GM18907 (cell line): ENCODE measurements around the gene INPP5K.
"Not testable (repeated sequence)": the region's sequence is repeated elsewhere in the genome, so short reads cannot be mapped to it uniquely, and the experiment has no call there.

ENCODE experiments used
- ATAC-seq: cut with Tn5 transposase; IDR thresholded peaks from one replicate; pipeline ENCODE4 v1.9.1; 2021; ENCODE audit warnings: mild to moderate bottlenecking, moderate library complexity; ENCODE audit not compliant: unreplicated experiment

INPP5K gene

GRCh38 chr17:1508709-1509108, 7.7 kb downstream of the INPP5K start:
- ATAC-seq: not testable (repeated sequence)

DNA sequence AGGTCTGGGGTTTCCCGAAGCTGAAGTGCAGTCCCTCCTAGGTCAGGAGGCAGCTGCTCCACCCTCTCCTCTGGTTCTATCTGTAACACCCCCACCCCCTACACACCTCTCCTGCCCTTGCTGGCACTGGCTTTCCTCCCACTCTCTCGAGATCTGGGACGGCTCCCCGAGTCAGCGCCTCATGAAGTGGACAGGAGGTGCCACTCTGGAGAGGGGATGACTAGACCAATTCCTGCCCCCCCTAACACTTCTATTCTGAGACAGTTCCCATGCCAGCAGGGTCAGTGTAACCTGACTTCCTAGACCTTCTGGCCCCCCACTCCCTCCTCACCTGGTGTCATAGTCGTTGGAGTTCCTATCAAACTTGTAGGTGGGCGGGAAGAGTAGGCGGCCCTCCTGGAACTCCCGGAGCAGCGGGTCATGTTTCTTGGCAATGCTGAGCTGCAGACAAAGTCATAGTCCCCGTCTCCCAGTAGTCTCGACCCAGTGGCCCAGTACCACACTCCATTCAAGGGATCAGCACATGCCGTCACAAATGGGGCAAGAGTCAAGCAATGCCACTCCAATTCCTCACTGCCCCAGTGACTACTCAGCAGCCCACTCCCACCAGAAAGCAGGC, 9.7 kb downstream of the INPP5K start:
- no peak for ATAC-seq

DNA sequence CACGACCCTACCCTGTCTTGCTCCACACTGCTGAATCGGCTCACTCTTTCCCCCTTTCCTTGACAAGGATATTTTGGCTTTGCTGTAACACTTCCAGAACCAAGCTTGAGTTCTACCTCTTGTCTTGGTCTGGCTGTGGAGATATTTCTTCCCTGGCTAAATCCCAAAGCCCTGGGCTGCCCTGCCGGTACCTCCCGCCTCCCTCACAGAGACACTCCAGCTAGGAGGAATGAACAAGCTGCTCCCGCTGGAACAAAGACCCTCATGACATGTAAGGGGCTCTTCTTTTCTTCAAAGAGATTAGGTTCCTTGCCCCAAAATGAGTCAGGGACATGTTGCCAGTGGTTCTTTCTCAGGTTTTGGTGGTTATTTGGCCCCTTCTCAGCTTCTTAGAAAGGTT, 10.8 kb downstream of the INPP5K start:
- ATAC-seq: no peak

DNA sequence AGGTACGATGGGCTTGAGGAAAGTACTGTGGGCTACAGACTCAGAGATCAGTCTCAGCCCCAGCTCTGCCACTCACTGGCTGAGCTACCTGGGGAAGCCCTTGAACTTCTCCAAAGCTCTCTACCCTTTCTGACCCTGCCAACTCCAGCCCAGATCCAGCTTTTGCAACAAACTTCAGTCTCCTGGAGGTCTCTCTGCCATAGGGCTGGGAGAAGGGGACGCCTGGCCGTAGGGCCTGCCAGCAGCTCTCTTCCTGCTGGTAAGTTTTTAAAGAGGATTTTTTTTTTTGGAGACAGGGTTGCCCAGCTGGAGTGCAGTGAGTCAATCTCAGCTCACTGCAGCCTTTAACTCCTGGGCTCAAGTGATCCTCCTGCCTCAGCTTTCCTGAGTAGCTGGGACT, 11.5 kb downstream of the INPP5K start:
- no peak for ATAC-seq

DNA sequence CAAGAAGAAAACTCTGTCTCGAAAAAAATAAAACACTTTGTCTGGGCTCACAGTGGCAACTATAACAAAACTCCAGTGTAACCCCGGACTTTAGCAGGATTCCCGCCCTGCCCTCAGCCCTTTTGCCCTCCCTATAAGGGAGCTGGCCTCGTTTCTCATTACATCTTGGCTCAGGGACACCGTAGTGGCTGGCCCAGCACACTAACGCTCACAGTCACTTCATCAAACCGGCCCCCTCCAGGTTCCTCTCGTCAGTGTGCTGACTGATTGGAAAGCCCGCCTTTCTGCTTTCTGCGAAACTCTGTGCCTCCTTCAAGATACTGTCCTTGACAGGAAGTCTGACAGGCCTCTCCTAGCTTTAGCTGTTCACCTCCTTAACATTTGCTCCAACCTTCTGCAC, 12.7 kb downstream of the INPP5K start:
- no peak for ATAC-seq

DNA sequence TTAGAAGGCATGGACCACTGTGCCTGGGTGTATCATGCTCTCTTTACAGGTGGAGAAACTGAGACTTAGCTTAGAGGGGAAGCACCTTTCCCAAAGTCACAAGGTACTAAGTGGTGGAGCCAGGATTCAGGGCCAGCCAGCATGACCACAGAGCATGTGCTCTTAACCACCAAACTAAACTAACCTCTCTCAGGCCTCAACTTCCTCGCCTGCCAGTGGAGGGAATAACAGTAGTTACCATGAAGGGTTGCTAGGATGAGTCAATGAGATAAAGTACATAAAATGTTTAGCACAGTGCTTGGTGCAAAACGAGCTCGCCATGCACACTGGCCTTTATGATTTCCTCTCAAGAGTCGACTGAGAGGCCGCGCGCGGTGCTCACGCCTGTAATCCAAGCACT, 17.5 kb downstream of the INPP5K start:
- ATAC-seq: no peak

- ATAC-seq: no peak
These were observed 18.2 kb downstream of the INPP5K start for GRCh38 chr17:1498233-1498632.

DNA sequence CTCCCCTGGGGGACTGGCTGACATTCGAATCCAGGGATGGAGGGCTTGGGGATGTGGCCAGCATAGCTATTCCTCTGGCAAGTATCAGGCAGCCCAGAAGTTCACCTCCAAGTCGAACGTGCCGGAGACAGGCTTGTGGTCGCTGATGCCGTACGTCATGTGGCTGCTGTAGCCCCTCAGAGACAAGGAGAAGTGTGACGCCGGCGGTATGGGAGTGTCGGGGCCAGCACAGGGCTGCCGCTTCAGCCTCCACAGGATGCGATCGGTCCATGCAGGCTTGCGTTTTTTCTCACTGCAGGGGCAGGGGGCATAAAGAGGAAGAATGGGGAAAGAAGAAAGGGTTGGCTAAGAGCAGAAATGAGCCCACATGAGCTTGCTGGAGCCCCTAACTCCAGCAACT, 18.6 kb downstream of the INPP5K start:
- ATAC-seq: no peak

GRCh38 chr17:1496869-1497268, 19.5 kb downstream of the INPP5K start:
- no peak for ATAC-seq

- no peak for ATAC-seq
These were observed 21.0 kb downstream of the INPP5K start for GRCh38 chr17:1495265-1495989.

- ATAC-seq: no peak
These were observed 21.6 kb downstream of the INPP5K start for GRCh38 chr17:1494736-1495253.

- ATAC-seq: no peak
These were observed 22.2 kb downstream of the INPP5K start for GRCh38 chr17:1494203-1494602.

- no peak for ATAC-seq
These were observed 23.0 kb downstream of the INPP5K start for GRCh38 chr17:1493291-1493980.

DNA sequence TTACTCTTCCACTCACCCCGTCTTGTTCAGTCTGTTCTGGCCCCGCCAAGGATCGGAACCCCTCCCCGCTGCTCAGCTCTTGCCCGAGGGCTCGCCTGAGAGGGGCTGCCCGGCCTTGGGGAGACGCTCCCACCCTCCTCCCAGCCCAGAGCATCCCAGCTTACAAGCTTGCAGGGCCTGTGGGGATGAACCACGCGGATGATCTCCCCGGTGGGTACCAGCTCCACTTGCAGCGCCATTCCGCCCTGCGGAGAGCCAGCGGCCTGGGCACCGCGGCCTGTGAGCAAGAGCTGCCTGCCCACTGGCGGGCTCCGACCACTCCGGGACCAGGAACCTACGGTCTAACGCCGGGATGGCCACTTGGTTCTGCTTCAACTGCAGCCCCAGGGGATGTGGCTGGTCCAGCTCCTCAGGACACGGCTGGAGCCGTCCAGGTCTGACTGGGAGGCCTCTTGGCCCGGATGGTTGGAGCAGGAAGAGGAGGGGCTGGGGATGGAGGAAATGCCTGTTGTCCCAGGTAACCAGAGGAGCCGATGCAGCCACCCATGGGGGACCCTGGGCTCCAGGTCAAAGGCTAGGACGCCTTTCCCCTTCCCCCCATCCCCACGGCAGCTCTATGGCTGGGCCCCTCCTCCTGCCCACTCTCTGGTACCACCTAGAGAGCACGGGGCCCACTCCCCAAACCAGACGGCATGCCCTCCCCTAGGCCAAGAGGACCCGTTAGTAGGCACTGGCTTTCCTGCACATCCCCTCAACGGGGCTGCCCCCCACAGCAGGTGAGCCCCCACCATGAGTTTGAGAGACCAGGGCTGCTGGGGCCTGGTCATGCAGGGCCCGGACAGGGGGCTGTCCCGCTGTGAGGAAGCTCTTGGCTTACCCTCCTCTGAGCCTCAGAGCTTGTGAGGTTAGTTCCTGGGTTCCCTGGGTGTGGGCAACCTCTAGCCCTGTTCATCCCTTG, 23.9 kb downstream of the INPP5K start, which contains the start of gene MYO1C:
Gene MYO1C, minus strand, starts transcription at position 438 of the 958 bp plus-strand sequence. Its CDS starts 199 bp downstream, at position 239.
- ATAC-seq: no peak

DNA sequence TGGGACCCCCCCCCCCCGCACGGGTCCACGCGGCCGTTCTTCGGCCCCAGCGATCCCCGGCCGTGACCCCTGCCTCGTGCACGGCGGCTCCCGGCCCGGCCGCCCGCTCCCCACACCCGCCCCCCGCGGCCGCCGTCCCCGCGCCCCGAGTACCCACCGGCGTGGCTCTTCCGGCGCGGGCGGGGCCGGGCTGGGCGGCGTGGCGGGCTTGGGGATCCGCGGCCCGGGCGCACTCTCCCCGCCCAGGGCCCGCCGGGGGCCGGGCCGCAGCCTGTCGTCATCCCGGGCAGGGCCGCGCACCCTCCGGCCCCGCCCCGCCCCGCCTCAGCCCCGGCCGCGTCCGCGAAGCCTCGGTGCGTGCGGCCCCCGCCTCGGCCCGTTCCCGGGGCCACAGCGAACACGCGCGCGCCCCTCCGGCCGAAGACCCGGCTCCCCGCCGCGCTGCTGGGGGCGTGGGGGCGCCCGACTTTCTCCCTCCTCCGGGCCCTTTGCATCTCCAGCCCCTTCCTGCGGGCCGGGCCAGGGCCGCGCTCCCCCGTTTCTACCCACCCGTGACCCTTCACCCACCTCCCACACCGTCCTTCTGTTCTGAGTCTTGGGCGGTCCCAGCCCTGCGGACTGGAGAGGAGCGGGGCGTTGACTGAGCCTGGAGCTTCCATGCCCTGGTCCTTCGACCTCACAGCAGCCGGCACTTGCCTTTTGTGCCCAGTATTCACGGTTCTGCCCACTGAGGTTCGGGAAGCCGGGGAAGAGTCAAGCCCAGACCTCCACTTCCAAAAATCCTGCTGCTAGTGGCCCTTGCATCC, 24.8 kb downstream of the INPP5K start:
- no peak for ATAC-seq

- ATAC-seq: peak; percentile 40
These were observed 25.6 kb downstream of the INPP5K start for GRCh38 chr17:1490643-1491442.

GRCh38 chr17:1488826-1489270, 27.6 kb downstream of the INPP5K start:
- no peak for ATAC-seq

DNA sequence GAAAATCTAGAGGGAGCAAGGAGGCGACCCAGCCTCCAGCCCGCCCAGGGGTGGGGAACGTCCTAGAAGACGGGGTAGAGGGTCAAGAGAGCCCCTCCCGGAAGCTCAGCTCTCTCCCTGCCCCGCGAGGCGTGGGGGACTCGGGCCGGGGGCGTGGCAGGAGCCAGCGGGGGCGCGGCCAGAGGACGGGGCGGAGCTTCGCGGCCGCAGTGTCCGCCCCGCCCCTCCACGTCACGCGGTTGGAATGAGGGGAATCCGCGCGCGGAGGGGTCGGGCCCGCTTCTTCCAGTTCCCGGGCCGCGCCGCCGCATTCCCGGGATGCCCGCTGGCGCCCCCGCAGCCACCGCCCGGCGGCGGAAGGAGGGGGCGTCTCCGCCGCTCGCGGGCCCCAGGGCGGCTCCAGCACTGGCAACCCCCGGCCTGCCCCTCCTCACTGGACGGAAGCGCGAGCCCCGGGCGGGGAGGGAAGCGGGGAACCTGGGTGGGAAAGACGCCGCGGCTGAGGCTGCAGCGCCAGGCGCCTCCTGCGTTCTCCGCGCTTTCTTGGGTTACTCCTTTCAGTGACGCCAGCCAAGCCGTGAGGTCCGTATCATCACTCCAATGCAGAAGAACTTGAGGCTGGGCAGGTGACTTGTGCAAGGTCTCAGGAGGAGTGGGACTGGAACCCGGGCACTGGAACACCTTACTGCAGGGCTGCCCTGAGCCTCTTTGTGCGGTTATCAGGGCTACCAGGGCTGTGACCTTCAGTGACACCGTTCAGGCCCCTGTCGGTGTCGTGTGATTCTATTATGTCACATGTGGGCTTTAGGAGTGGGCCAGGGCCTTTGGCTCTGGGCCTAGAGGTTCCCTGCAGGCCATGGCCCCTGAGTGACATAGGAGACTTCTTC, 28.2 kb downstream of the INPP5K start:
- peak; percentile 29 for ATAC-seq
